ENCODE results near the gene PTH2R.

DNA sequence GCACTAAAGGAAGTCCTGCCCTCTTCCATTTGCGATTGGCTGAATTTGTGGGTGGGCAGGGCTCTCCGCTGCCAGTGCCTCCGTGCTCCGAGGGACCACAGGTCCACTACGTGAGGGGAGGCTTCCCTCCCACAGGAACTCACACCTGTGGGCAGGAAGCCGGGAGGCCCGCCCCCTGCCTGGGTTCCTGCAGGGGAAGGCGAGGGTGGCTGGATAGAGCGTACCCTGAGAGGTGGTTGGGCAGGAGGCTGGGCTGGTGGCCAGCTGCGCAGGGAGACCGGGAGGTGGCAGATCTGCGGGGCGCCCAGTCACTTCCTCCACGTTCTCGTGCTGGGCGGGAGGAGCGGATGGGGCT lies 47.0 kb upstream of the PTH2R start:
- TF ChIP-seq, protein P1, sequence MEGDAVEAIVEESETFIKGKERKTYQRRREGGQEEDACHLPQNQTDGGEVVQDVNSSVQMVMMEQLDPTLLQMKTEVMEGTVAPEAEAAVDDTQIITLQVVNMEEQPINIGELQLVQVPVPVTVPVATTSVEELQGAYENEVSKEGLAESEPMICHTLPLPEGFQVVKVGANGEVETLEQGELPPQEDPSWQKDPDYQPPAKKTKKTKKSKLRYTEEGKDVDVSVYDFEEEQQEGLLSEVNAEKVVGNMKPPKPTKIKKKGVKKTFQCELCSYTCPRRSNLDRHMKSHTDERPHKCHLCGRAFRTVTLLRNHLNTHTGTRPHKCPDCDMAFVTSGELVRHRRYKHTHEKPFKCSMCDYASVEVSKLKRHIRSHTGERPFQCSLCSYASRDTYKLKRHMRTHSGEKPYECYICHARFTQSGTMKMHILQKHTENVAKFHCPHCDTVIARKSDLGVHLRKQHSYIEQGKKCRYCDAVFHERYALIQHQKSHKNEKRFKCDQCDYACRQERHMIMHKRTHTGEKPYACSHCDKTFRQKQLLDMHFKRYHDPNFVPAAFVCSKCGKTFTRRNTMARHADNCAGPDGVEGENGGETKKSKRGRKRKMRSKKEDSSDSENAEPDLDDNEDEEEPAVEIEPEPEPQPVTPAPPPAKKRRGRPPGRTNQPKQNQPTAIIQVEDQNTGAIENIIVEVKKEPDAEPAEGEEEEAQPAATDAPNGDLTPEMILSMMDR (IDR thresholded peaks at IDR 0.05), result no peak
- TF ChIP-seq POLR2A (IDR thresholded peaks at IDR 0.05), result no peak

Measured in Peyer's patch (tissue), 4 donors.